Colonic mucosa (tissue), 4 donors: ENCODE data around the gene PGC. TPM values are rescaled to one million over a fixed set of nuclear protein-coding genes. Genes with fewer than 3 reads are reported as not detected.

Source experiments
- DNase-seq: peaks from one replicate; pipeline ENCODE4 v3.0.0-alpha.2; 2020
- H3K27ac ChIP-seq: fragments of 200-600 bp; one replicate; pipeline ENCODE4 v1.8.0; 2021
- H3K27me3 ChIP-seq: fragments of 200-600 bp; one replicate; pipeline ENCODE4 v1.8.0; 2021
- H3K36me3 ChIP-seq: fragments of 200-600 bp; one replicate; pipeline ENCODE4 v1.8.0; 2021
- H3K4me1 ChIP-seq: fragments of 200-600 bp; one replicate; pipeline ENCODE4 v1.8.0; 2021; ENCODE audit warnings: mild to moderate bottlenecking
- H3K4me3 ChIP-seq: fragments of 200-600 bp; one replicate; pipeline ENCODE4 v1.8.0; 2021
- H3K9ac ChIP-seq, 2 donors: one replicate each; pipeline ENCODE4 v1.7.0; 2013; ENCODE audit warnings: control low read depth in 2 of 2, low read depth in 2 of 2, low read length in 2 of 2
- H3K9me3 ChIP-seq: fragments of 200-600 bp; one replicate; pipeline ENCODE4 v1.8.0; 2021
- intact Hi-C: fragments of 100-400 bp; cut with DNase I; formaldehyde crosslinking; loops from one replicate; pipeline ENCODE4 v1.14.1; 2022
- total RNA-seq, 2 donors: library from RNA; stranded (reverse); fragmentation: NEBNext Ultra II Directional in 1 of 2; extraction: Animal tissue kit (Norgen Biotek cat#: 25700) in 1 of 2; gene quantifications; one replicate each; pipeline ENCODE4 v1.2.1, GENCODE V29; 2021
- TF ChIP-seq, protein P1 (sequence below): fragments of 200-600 bp; IDR thresholded peaks from one replicate; pipeline ENCODE4 v1.8.0; 2022; ENCODE audit warnings: antibody characterized with exemption, mild to moderate bottlenecking
- donor health status: healthy.
- donor health status: DM: no; HTN: no; CAD: no.
- donor health status: DM: no; HTN: no; CAD: no.

PGC gene
- total RNA-seq, 2 donors from 2014 or later, result 1.7 TPM; not detected in 1

DNA sequence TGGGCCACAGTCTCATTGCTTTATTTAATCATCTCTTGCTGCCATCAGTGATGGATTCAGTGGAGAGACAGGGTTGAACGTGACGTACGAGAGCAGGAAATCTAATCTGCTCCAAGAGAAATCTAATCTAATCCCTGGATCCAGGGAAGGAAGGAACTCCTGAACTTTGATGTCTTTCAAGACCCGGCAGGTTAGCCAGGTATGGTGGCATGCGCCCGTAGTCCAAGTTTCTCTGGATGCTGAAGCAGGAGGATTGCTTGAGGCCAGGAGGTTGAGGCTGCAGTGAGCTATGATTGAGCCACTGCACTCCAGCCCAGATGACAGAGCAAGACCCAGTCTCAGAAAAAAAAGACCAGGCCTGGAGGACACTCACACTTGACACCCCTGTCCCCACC is 11.4 kb upstream of the PGC start:
- Histone ChIP-seq H3K4me3 (no peak overlapping the region), H3K4me1 (no peaks in the 10 kb centered on the region), H3K27me3 (no peaks in the 10 kb centered on the region), H3K27ac (no peak overlapping the region), H3K36me3 (no peaks in the 10 kb centered on the region), H3K9me3 (no peaks in the 10 kb centered on the region), H3K9ac (no peak overlapping the region)
- intact Hi-C loops, result no loop called here
- DNase-seq, result no peak
- TF ChIP-seq, protein P1, sequence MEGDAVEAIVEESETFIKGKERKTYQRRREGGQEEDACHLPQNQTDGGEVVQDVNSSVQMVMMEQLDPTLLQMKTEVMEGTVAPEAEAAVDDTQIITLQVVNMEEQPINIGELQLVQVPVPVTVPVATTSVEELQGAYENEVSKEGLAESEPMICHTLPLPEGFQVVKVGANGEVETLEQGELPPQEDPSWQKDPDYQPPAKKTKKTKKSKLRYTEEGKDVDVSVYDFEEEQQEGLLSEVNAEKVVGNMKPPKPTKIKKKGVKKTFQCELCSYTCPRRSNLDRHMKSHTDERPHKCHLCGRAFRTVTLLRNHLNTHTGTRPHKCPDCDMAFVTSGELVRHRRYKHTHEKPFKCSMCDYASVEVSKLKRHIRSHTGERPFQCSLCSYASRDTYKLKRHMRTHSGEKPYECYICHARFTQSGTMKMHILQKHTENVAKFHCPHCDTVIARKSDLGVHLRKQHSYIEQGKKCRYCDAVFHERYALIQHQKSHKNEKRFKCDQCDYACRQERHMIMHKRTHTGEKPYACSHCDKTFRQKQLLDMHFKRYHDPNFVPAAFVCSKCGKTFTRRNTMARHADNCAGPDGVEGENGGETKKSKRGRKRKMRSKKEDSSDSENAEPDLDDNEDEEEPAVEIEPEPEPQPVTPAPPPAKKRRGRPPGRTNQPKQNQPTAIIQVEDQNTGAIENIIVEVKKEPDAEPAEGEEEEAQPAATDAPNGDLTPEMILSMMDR, result no peak

DNA sequence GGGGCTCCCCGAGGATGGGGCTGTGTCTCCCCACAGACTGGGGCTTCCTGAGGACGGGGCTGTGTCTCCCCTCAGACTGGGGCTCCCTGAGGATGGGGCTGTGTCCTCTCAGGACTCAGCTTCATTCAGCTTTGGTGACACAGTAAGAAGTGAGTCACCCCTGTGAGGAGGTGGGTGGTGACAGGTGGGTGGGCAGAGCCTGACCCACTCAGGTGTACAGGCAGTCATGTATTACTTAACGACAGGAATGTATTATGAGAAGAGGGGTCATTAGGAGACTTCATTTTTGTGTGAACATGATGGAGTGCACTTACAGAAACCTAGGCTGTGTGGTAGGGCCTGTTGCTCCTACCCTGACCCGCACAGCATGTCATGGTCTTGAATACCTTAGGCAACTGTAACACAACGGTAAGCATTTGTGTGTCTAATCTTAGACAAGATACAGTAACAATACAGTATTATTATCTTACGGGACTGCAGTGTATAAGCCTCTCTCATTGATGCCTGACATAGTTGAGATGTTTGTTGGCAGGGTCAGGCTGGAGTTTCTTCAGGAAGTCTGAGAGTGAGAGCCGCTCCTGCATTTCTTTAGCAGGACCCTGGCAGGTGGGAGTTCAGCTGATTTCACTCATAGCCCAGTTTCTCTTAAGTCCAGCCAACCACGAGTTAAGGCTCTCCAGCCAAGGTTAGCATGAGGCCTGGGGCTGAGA is 10.9 kb upstream of the PGC start:
- Histone ChIP-seq H3K9ac (no peak overlapping the region), H3K4me1 (no peaks in the 10 kb centered on the region), H3K4me3 (no peak overlapping the region), H3K9me3 (no peaks in the 10 kb centered on the region), H3K27me3 (no peaks in the 10 kb centered on the region), H3K36me3 (no peaks in the 10 kb centered on the region), H3K27ac (no peak overlapping the region)
- no peak for DNase-seq
- TF ChIP-seq, protein P1, result no peak
- intact Hi-C loops, result no loop called here

DNA sequence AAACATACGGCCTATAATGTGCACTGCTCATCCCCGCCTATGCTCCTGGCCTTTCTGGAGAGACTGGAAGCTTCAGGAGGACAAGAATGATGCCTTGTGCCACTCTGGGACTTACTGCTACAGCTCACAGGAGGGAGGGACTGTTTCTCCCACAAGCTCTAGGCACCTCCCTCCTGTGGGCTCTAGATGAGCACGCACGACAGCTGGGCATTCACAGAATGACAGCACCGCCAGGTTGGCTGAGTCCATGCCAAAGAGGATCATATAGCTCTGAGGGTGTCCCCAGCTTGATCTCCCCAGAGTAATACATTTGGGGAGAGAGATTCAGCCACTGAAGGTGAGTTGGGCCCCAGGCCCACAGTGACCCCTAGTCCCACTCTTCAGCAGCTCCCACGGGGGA is 10.1 kb upstream of the PGC start:
- Histone ChIP-seq H3K4me1 (no peaks in the 10 kb centered on the region), H3K9ac (no peak overlapping the region), H3K27me3 (no peaks in the 10 kb centered on the region), H3K36me3 (no peaks in the 10 kb centered on the region), H3K27ac (no peak overlapping the region), H3K9me3 (no peaks in the 10 kb centered on the region), H3K4me3 (no peak overlapping the region)
- no peak for DNase-seq
- TF ChIP-seq, protein P1, result no peak
- intact Hi-C loops, result no loop called here

DNA sequence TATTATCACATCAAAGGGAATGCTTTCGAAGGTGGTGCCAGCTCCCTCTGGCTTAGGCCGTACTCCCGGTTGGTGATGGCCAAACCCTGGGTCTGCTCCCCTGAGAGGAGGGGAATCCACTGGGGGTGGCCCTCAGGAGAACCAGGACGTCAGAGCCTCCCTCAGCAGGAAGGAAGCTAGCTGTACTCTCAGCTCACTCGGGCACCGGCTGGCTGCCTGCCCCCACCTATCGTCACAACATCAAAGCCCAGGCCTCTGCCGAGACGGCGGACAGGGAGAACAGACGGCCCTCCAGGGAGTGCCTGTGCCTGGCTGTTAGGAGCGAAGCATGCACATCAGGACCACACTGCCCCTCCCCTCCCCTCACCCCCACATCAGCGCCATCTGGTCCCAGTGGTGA is 9.2 kb upstream of the PGC start:
- Histone ChIP-seq H3K4me3 (no peak overlapping the region), H3K36me3 (no peaks in the 10 kb centered on the region), H3K27ac (no peak overlapping the region), H3K9ac (no peak overlapping the region), H3K27me3 (no peaks in the 10 kb centered on the region), H3K4me1 (no peaks in the 10 kb centered on the region), H3K9me3 (no peaks in the 10 kb centered on the region)
- intact Hi-C loops, result no loop called here
- no peak for DNase-seq
- TF ChIP-seq, protein P1, result no peak

DNA sequence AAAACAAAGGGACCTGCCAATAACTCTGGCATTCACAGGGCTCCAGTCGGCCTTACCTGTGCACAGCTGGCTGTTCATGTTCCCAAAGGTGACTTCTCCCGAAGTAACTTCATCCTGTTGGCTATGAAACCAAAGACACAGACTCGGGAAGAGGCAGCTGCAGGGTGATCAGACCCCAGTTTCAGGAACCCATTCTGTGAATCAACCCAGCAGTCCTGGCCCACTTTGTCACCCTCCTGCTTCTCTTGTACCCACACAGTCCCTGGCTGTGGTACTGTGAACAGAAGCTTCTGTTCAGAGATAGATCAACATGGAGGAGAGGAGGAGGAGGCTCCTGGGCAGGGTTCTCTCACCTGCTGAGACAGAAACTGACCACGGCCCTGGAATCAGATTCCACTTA is 8.7 kb upstream of the PGC start:
- H3K4me1 ChIP-seq, result no peaks in the 10 kb centered on the region
- no peak overlapping the region for H3K27ac ChIP-seq
- DNase-seq, result no peak
- H3K27me3 ChIP-seq, result no peaks in the 10 kb centered on the region
- intact Hi-C loops, result no loop called here
- no peak overlapping the region for H3K4me3 ChIP-seq
- no peak overlapping the region for H3K9ac ChIP-seq
- no peaks in the 10 kb centered on the region for H3K36me3 ChIP-seq
- no peaks in the 10 kb centered on the region for H3K9me3 ChIP-seq
- TF ChIP-seq, protein P1, result no peak
